Measurements from ENCODE around the gene PCED1B.

The PCED1B gene

GRCh38 chr12:47095446-47096236 lies 16.2 kb downstream of the PCED1B start:
- Histone ChIP-seq H3K36me3 (ENCODE audit: insufficient read depth, low read length) (no peaks in the 10 kb centered on the region), H3K27me3 (ENCODE audit: insufficient read depth, low read length) (no peaks in the 10 kb centered on the region), H3K9ac (ENCODE audit: low read depth, low read length) (no peak overlapping the region), H3K9me3 (ENCODE audit: insufficient read depth, low read depth, low read length) (no peaks in the 10 kb centered on the region), H3K4me1 (ENCODE audit: insufficient read depth, low read length) (no peaks in the 10 kb centered on the region), H3K27ac (ENCODE audit: low read depth, low read length) (no peak overlapping the region), H3K4me3 (ENCODE audit: low read length) (no peak overlapping the region)
- 98% methylated on average over 3 of the region's 3 CpGs for WGBS

GRCh38 chr12:47097276-47097896 lies 18.0 kb downstream of the PCED1B start:
- no peaks in the 10 kb centered on the region for H3K9me3 ChIP-seq (ENCODE audit: insufficient read depth, low read depth, low read length)
- H3K4me3 ChIP-seq (ENCODE audit: low read length): no peak overlapping the region
- H3K27me3 ChIP-seq (ENCODE audit: insufficient read depth, low read length): no peaks in the 10 kb centered on the region
- no peaks in the 10 kb centered on the region for H3K36me3 ChIP-seq (ENCODE audit: insufficient read depth, low read length)
- H3K27ac ChIP-seq (ENCODE audit: low read depth, low read length): no peak overlapping the region
- WGBS: 92% methylated on average over 7 of the region's 7 CpGs
- H3K4me1 ChIP-seq (ENCODE audit: insufficient read depth, low read length): no peaks in the 10 kb centered on the region
- no peak overlapping the region for H3K9ac ChIP-seq (ENCODE audit: low read depth, low read length)

- Histone ChIP-seq H3K4me3 (ENCODE audit: low read length) (no peak overlapping the region), H3K9ac (ENCODE audit: low read depth, low read length) (no peak overlapping the region), H3K4me1 (ENCODE audit: insufficient read depth, low read length) (no peaks in the 10 kb centered on the region), H3K27ac (ENCODE audit: low read depth, low read length) (no peak overlapping the region), H3K36me3 (ENCODE audit: insufficient read depth, low read length) (no peaks in the 10 kb centered on the region), H3K27me3 (ENCODE audit: insufficient read depth, low read length) (no peaks in the 10 kb centered on the region), H3K9me3 (ENCODE audit: insufficient read depth, low read depth, low read length) (no peaks in the 10 kb centered on the region)
- WGBS: 91% methylated on average over 6 of the region's 6 CpGs
These were observed 18.7 kb downstream of the PCED1B start for GRCh38 chr12:47098099-47098498.

- Histone ChIP-seq H3K9me3 (ENCODE audit: insufficient read depth, low read depth, low read length) (no peaks in the 10 kb centered on the region), H3K9ac (ENCODE audit: low read depth, low read length) (no peak overlapping the region), H3K36me3 (ENCODE audit: insufficient read depth, low read length) (no peaks in the 10 kb centered on the region), H3K4me1 (ENCODE audit: insufficient read depth, low read length) (no peaks in the 10 kb centered on the region), H3K4me3 (ENCODE audit: low read length) (no peak overlapping the region), H3K27ac (ENCODE audit: low read depth, low read length) (no peak overlapping the region), H3K27me3 (ENCODE audit: insufficient read depth, low read length) (no peaks in the 10 kb centered on the region)
- 70% methylated on average over 2 of the region's 2 CpGs for WGBS
These were observed 20.2 kb downstream of the PCED1B start for GRCh38 chr12:47099610-47100009.

- Histone ChIP-seq H3K9ac (ENCODE audit: low read depth, low read length) (no peak overlapping the region), H3K27me3 (ENCODE audit: insufficient read depth, low read length) (no peaks in the 10 kb centered on the region), H3K36me3 (ENCODE audit: insufficient read depth, low read length) (no peaks in the 10 kb centered on the region), H3K27ac (ENCODE audit: low read depth, low read length) (no peak overlapping the region), H3K4me1 (ENCODE audit: insufficient read depth, low read length) (no peaks in the 10 kb centered on the region), H3K9me3 (ENCODE audit: insufficient read depth, low read depth, low read length) (no peaks in the 10 kb centered on the region), H3K4me3 (ENCODE audit: low read length) (no peak overlapping the region)
- 100% methylated on average over 2 of the region's 2 CpGs for WGBS
These were observed 20.7 kb downstream of the PCED1B start for GRCh38 chr12:47100160-47100559.

GRCh38 chr12:47102406-47102805 lies 23.0 kb downstream of the PCED1B start:
- Histone ChIP-seq H3K4me3 (ENCODE audit: low read length) (no peak overlapping the region), H3K4me1 (ENCODE audit: insufficient read depth, low read length) (no peaks in the 10 kb centered on the region), H3K27me3 (ENCODE audit: insufficient read depth, low read length) (no peaks in the 10 kb centered on the region), H3K36me3 (ENCODE audit: insufficient read depth, low read length) (no peaks in the 10 kb centered on the region), H3K27ac (ENCODE audit: low read depth, low read length) (no peak overlapping the region), H3K9ac (ENCODE audit: low read depth, low read length) (no peak overlapping the region), H3K9me3 (ENCODE audit: insufficient read depth, low read depth, low read length) (no peaks in the 10 kb centered on the region)
- WGBS: 90% methylated on average over 2 of the region's 4 CpGs

GRCh38 chr12:47102845-47103651 lies 23.6 kb downstream of the PCED1B start:
- Histone ChIP-seq H3K9ac (ENCODE audit: low read depth, low read length) (no peak overlapping the region), H3K4me1 (ENCODE audit: insufficient read depth, low read length) (no peaks in the 10 kb centered on the region), H3K27me3 (ENCODE audit: insufficient read depth, low read length) (no peaks in the 10 kb centered on the region), H3K36me3 (ENCODE audit: insufficient read depth, low read length) (no peaks in the 10 kb centered on the region), H3K27ac (ENCODE audit: low read depth, low read length) (no peak overlapping the region), H3K9me3 (ENCODE audit: insufficient read depth, low read depth, low read length) (no peaks in the 10 kb centered on the region), H3K4me3 (ENCODE audit: low read length) (no peak overlapping the region)
- 93% methylated on average over 9 of the region's 11 CpGs for WGBS

GRCh38 chr12:47105914-47106674 lies 26.7 kb downstream of the PCED1B start:
- Histone ChIP-seq H3K9ac (ENCODE audit: low read depth, low read length) (no peak overlapping the region), H3K27me3 (ENCODE audit: insufficient read depth, low read length) (no peaks in the 10 kb centered on the region), H3K9me3 (ENCODE audit: insufficient read depth, low read depth, low read length) (no peaks in the 10 kb centered on the region), H3K4me1 (ENCODE audit: insufficient read depth, low read length) (no peaks in the 10 kb centered on the region), H3K4me3 (ENCODE audit: low read length) (no peak overlapping the region), H3K36me3 (ENCODE audit: insufficient read depth, low read length) (no peaks in the 10 kb centered on the region), H3K27ac (ENCODE audit: low read depth, low read length) (no peak overlapping the region)
- WGBS: 91% methylated on average over 10 of the region's 10 CpGs

- Histone ChIP-seq H3K36me3 (ENCODE audit: insufficient read depth, low read length) (no peaks in the 10 kb centered on the region), H3K9me3 (ENCODE audit: insufficient read depth, low read depth, low read length) (no peaks in the 10 kb centered on the region), H3K4me3 (ENCODE audit: low read length) (no peak overlapping the region), H3K27ac (ENCODE audit: low read depth, low read length) (no peak overlapping the region), H3K9ac (ENCODE audit: low read depth, low read length) (no peak overlapping the region), H3K4me1 (ENCODE audit: insufficient read depth, low read length) (no peaks in the 10 kb centered on the region), H3K27me3 (ENCODE audit: insufficient read depth, low read length) (no peaks in the 10 kb centered on the region)
- 95% methylated on average over 3 of the region's 3 CpGs for WGBS
These were observed 28.0 kb downstream of the PCED1B start for GRCh38 chr12:47107446-47107845.

- Histone ChIP-seq H3K27me3 (ENCODE audit: insufficient read depth, low read length) (no peaks in the 10 kb centered on the region), H3K27ac (ENCODE audit: low read depth, low read length) (no peak overlapping the region), H3K4me1 (ENCODE audit: insufficient read depth, low read length) (no peaks in the 10 kb centered on the region), H3K9me3 (ENCODE audit: insufficient read depth, low read depth, low read length) (no peaks in the 10 kb centered on the region), H3K36me3 (ENCODE audit: insufficient read depth, low read length) (no peaks in the 10 kb centered on the region), H3K4me3 (ENCODE audit: low read length) (no peak overlapping the region), H3K9ac (ENCODE audit: low read depth, low read length) (no peak overlapping the region)
These were observed 28.5 kb downstream of the PCED1B start for GRCh38 chr12:47107926-47108325.

Data from HUES64 (cell line).